ENCODE data around the gene IGF2R.

GRCh38 chr6:159935633-159936032, 33.2 kb upstream of the IGF2R start:
- TF ChIP-seq CTCF (IDR thresholded peaks at IDR 0.05) = no peak
- TF ChIP-seq POLR2A (IDR thresholded peaks at IDR 0.05) = no peak
